GM13977 (cell line): ENCODE data around the gene CLCN2.
A peak's percentile ranks its signal among the peaks of the same experiment; 100 is the strongest.

ENCODE experiments used
- DNase-seq: peaks from one replicate; pipeline ENCODE4 v3.0.0; 2012; ENCODE audit warnings: low spot score
- CTCF ChIP-seq: IDR thresholded peaks from 2 replicates; pipeline ENCODE4 v1.5.1; 2012; ENCODE audit warnings: mild to moderate bottlenecking, control low read depth; ENCODE audit not compliant: insufficient read depth; ENCODE audit errors: extremely low read depth, missing control alignments
- in situ Hi-C: fragments of 300-500 bp; cut with MboI; formaldehyde crosslinking; loops from one replicate; pipeline ENCODE4 v1.12.0; 2022; ENCODE audit warnings: low sequenced_read_pairs, low pct_unique_long_range_greater_than_20kb, mixed read lengths, inconsistent platforms; ENCODE audit not compliant: unreplicated experiment

The CLCN2 gene

DNA sequence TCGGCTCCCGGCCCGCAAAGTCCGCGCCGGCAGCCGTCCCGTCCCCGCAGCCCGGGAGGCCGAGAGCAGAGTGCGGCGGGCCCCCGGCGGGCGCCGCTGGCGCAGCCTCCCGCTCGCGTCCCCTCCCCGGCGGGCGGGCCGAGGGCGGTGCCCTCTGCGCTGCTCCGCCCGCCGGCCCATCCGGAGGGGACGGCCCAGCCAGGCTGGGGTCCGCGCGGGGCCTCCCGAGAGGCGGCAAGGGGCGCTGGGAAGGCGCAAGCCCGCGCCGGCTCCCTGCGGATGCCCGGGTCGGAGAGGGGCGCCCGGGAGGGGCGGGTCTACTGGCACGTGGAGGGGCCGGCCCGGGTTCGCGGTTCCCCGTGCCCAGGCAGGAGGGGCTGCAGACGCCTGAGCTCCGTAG, at the start of gene CLCN2, which contains the start of gene POLR2H:
Gene CLCN2 (minus strand): TSS at position 74 of the 400 bp plus-strand sequence. CDS start 126 bp downstream, outside the sequence.
Gene POLR2H (plus strand): TSS at position 179 of the 400 bp plus-strand sequence. CDS start 1,783 bp downstream, outside the sequence.
- no peak for TF ChIP-seq CTCF
- in situ Hi-C loops: no loop called here
- DNase-seq: peak; percentile 83

DNA sequence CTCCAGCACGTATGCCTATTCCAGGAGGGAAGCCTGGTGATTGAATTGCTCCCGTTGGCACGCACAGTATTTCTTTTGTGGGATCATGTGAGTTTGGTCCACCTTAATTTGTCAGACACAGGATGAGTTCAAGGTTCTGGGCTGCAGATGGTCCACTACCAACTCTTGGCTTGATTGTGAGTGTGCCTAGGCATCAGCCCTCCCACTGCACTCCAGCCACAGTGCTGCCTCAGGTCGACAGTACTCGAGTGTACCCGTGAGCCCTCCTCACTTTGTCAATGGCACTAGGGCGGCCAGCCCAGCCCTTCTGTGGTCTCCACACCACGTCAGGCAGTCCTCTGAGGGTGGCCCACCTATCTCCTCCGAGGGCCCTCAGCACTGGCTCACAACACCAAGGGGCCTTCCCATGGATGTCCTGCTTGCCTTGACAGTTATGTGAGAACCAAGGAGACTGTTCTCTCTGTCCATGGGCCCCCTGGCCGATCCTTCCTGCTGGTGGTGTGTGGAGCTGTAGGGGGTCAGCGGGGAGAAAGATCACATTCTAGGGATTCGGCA, 48.6 kb upstream of the CLCN2 start:
- no peak for DNase-seq
- TF ChIP-seq CTCF: no peak
- in situ Hi-C loops: loop anchor here (25.0 kb wide), 1 partner anchor 102 kb away; no protein-coding TSS in a partner anchor

DNA sequence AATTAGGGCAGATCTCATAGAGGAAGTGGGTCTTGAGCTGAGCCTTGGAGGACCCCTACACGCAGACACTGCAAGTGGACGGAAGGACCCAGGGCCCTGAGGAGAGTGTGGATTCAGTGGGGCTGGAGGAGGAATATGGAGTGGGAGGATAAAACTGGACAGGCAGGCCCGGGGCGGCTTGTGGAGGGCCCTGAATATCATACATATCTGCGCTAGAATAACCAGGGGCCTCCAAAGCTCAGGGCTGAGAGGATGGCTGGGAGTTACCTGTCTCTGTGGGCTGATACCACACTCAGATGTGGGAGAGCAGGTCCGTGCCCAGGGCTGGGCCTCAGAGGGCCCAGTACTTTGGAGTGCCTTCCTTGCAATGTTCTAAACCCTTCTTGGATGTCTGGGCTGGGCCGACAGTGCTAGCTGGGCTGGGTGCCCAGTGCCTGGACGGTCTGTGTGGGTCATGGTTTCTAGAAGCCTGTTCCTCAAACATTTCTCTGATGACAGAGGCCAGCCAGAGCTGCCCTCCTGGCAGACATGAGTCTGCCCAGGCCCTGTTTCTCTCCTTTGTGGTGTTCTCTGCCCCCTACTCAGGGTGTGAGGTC, 48.0 kb upstream of the CLCN2 start:
- DNase-seq: no peak
- in situ Hi-C loops: loop anchor here (25.0 kb wide), 1 partner anchor 103 kb away; no protein-coding TSS in a partner anchor
- no peak for TF ChIP-seq CTCF

- no peak for DNase-seq
- in situ Hi-C loops: loop anchor here (25.0 kb wide), 1 partner anchor 107 kb away; no protein-coding TSS in a partner anchor
- TF ChIP-seq CTCF: no peak
Measured at GRCh38 chr3:184405075-184406030, 43.9 kb upstream of the CLCN2 start.

GRCh38 chr3:184399410-184399809, 38.0 kb upstream of the CLCN2 start:
- TF ChIP-seq CTCF: no peak
- no peak for DNase-seq
- in situ Hi-C loops: no loop called here

DNA sequence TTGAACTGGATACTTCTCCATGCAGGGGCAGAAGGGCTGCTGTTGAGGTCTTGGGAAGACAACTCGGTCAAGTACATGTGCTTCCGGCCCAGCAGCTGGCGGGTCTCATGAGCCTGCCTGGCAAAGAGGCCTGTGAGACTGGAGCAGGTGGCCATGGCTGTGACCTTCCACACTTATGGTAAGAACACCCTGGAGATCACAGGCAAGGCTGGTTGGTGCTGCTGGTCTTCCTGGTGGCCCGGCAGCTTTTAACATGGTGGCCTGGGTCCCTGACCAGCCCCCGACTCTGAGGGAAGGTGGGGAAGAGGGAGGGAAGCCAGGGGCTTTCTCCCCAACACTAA, 33.9 kb upstream of the CLCN2 start:
- DNase-seq: no peak
- TF ChIP-seq CTCF: no peak
- in situ Hi-C loops: no loop called here
